Rectal smooth muscle tissue (tissue), 1 donor: ENCODE measurements around the gene PKHD1.

Source experiments
- H3K27ac ChIP-seq: one replicate; pipeline ENCODE4 v1.7.0; 2013; ENCODE audit warnings: low read depth, low read length, inconsistent platforms
- H3K27me3 ChIP-seq: one replicate; pipeline ENCODE4 v1.7.0; 2013; ENCODE audit warnings: low read length; ENCODE audit not compliant: control insufficient read depth, insufficient read depth
- H3K36me3 ChIP-seq: one replicate; pipeline ENCODE4 v1.7.0; 2013; ENCODE audit warnings: low read length; ENCODE audit not compliant: control insufficient read depth, insufficient read depth
- H3K4me1 ChIP-seq: one replicate; pipeline ENCODE4 v1.7.0; 2013; ENCODE audit warnings: low read length; ENCODE audit not compliant: control insufficient read depth, insufficient read depth
- H3K4me3 ChIP-seq: one replicate; pipeline ENCODE4 v1.7.0; 2013; ENCODE audit warnings: low read length
- H3K9ac ChIP-seq: one replicate; pipeline ENCODE4 v1.7.0; 2013; ENCODE audit warnings: low read length

The PKHD1 gene

GRCh38 chr6:51818520-51819022 lies 268.8 kb downstream of the PKHD1 start:
- Histone ChIP-seq H3K4me1 (no peaks in the 10 kb centered on the region), H3K27me3 (no peaks in the 10 kb centered on the region), H3K4me3 (no peak overlapping the region), H3K36me3 (no peaks in the 10 kb centered on the region), H3K9ac (no peak overlapping the region), H3K27ac (no peak overlapping the region)

GRCh38 chr6:51817832-51818231 lies 269.6 kb downstream of the PKHD1 start:
- Histone ChIP-seq H3K27me3 (no peaks in the 10 kb centered on the region), H3K27ac (no peak overlapping the region), H3K9ac (no peak overlapping the region), H3K4me3 (no peak overlapping the region), H3K36me3 (no peaks in the 10 kb centered on the region), H3K4me1 (no peaks in the 10 kb centered on the region)

DNA sequence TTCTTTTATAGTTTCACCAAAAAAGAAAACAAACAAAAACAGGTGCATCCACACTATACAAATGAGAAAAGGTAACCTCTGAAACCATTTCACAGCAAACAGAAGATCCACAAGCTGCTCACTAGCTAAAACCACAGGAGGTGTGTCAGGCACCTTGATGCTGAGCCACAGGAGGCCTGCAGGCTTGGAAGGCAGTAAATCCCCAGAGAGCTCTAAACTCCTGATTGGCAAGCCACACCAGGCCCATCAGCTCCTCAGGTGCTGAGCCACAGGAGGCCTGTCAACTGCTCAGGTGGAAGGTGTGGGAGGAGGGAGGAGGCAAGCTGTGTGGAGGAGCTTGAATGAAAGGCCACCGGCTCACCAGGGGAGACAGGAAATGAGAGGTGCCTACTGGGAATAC lies 273.0 kb downstream of the PKHD1 start:
- Histone ChIP-seq H3K4me1 (no peaks in the 10 kb centered on the region), H3K9ac (no peak overlapping the region), H3K4me3 (no peak overlapping the region), H3K36me3 (no peaks in the 10 kb centered on the region), H3K27ac (no peak overlapping the region), H3K27me3 (no peaks in the 10 kb centered on the region)

- Histone ChIP-seq H3K27ac (no peak overlapping the region), H3K4me3 (no peak overlapping the region), H3K36me3 (no peaks in the 10 kb centered on the region), H3K27me3 (no peaks in the 10 kb centered on the region), H3K9ac (no peak overlapping the region), H3K4me1 (no peaks in the 10 kb centered on the region)
These were observed 273.5 kb downstream of the PKHD1 start for GRCh38 chr6:51813904-51814303.

GRCh38 chr6:51812231-51812630 lies 275.2 kb downstream of the PKHD1 start:
- Histone ChIP-seq H3K4me1 (no peaks in the 10 kb centered on the region), H3K4me3 (no peak overlapping the region), H3K36me3 (no peaks in the 10 kb centered on the region), H3K27me3 (no peaks in the 10 kb centered on the region), H3K9ac (no peak overlapping the region), H3K27ac (no peak overlapping the region)

- H3K4me3 ChIP-seq, result no peak overlapping the region
- no peaks in the 10 kb centered on the region for H3K36me3 ChIP-seq
- no peak overlapping the region for H3K9ac ChIP-seq
- no peak overlapping the region for H3K27ac ChIP-seq
- no peaks in the 10 kb centered on the region for H3K4me1 ChIP-seq
- no peaks in the 10 kb centered on the region for H3K27me3 ChIP-seq
These were observed 281.9 kb downstream of the PKHD1 start for GRCh38 chr6:51805517-51805916.

DNA sequence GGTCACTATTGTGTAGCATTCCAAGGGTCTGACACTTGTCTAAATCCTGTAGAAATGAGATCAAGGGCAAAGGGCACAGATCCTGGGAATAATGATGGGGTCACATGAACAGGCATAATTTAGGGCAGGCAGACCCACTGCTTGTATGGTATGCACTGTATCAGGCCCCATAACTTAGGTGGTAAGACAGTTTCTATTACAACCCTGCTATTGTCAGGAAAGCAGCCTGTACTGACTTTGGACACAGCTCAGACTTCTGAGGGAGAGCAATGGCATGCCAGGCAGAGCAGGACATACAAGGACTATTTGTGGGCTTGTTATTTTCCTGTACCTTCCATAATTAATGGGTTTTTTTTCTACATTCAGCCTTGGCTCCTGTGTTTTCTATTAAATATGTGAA lies 286.8 kb downstream of the PKHD1 start:
- H3K36me3 ChIP-seq, result no peaks in the 10 kb centered on the region
- no peaks in the 10 kb centered on the region for H3K4me1 ChIP-seq
- no peak overlapping the region for H3K27ac ChIP-seq
- H3K4me3 ChIP-seq, result no peak overlapping the region
- H3K9ac ChIP-seq, result no peak overlapping the region
- no peaks in the 10 kb centered on the region for H3K27me3 ChIP-seq

DNA sequence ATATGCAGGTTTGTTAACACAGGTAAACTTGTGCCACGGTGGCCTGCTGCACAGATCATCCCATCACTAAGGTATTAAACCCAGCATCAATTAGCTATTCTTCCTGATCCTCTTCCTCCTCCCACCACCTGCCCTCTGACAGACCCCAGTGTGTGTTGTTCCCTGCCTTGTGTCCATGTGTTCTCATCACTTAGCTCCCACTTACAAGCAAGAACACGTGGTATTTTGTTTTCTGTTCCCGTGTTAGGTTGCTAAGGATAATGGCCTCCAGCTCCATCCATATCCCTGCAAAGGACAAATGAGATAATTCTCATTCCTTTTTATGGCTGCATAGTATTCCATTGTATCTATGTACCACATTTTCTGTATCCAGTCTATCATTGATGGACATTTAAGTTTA lies 294.0 kb downstream of the PKHD1 start:
- H3K4me3 ChIP-seq, result no peak overlapping the region
- no peak overlapping the region for H3K9ac ChIP-seq
- no peaks in the 10 kb centered on the region for H3K4me1 ChIP-seq
- no peaks in the 10 kb centered on the region for H3K36me3 ChIP-seq
- H3K27ac ChIP-seq, result no peak overlapping the region
- no peaks in the 10 kb centered on the region for H3K27me3 ChIP-seq

DNA sequence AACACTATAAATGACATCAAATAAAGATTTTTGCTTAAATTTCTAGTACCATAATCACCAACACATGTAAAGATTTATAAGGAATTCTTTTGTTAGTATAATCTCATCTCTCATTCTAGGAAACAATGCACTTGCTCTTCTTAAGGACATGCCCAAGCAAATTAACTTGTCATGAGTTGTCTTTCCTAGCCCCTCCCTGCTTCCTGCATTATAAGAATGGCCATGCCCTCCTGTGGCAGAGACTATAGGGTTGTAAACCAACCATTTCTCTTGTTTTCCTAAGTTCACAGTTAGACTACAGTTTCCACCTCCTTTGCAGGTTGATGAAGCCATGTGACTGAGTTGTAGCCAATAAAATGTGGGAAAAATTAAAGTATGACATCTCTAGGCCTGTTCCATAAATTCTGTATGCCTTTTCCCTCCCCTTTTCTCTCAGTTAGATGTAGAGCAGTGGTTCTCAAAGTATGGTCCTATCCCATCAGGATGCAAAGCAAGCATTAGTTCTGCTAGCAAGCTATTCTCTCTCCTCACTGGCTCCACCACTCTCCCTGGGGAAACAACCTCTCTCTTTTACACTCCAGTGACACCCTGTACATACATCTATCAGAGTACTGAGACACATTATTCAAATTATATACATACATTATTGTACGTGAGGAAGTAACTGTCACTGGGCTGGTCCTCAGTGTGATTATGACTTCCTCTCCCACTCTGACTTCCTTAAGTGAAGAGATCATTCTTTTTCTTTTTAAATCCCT lies 295.0 kb downstream of the PKHD1 start:
- Histone ChIP-seq H3K27me3 (no peaks in the 10 kb centered on the region), H3K4me1 (no peaks in the 10 kb centered on the region), H3K4me3 (no peak overlapping the region), H3K9ac (no peak overlapping the region), H3K27ac (no peak overlapping the region), H3K36me3 (no peaks in the 10 kb centered on the region)

DNA sequence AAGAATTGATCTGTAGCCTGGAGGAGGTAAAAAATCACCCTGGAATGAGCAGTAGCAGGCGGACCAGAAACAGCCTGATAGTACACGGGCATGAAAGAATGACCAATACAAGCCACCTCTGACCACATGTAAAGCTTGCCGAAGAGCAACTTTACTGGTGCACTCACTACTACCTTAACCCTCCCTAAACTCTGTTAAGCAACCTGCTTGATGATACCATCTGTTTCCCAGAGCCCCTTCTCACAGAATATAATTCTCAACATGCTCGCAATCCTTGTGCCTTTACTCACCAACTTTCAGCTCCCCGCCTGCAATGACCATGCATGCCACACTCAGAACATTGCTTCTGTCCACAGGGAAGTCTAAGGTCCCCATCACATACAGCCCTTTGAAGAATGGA lies 296.5 kb downstream of the PKHD1 start:
- no peak overlapping the region for H3K27ac ChIP-seq
- H3K4me3 ChIP-seq, result no peak overlapping the region
- no peak overlapping the region for H3K9ac ChIP-seq
- no peaks in the 10 kb centered on the region for H3K36me3 ChIP-seq
- H3K27me3 ChIP-seq, result no peaks in the 10 kb centered on the region
- H3K4me1 ChIP-seq, result no peaks in the 10 kb centered on the region

GRCh38 chr6:51788121-51788520 lies 299.3 kb downstream of the PKHD1 start:
- H3K9ac ChIP-seq, result no peak overlapping the region
- H3K4me3 ChIP-seq, result no peak overlapping the region
- H3K27me3 ChIP-seq, result no peaks in the 10 kb centered on the region
- no peak overlapping the region for H3K27ac ChIP-seq
- no peaks in the 10 kb centered on the region for H3K4me1 ChIP-seq
- H3K36me3 ChIP-seq, result no peaks in the 10 kb centered on the region

DNA sequence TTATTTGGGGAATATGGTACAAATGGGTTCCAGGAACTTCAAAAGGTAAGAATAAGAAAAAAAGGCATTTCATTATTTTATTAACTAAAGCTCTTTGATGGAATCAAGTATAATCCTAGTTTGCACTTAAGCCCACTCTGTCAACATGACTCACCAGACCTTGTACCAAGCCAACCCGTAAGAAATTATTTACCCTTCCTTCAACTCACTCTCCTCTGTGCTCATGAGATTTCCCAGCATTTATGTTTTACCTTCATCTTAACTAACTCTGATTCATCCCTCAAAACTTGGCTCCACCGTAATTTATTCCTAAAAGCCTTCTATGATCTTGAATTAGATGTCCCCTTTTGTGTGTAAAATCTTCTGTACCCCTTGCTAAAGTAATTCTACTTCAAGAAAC lies 308.7 kb downstream of the PKHD1 start:
- no peaks in the 10 kb centered on the region for H3K36me3 ChIP-seq
- H3K9ac ChIP-seq, result no peak overlapping the region
- H3K4me3 ChIP-seq, result no peak overlapping the region
- no peaks in the 10 kb centered on the region for H3K27me3 ChIP-seq
- no peak overlapping the region for H3K27ac ChIP-seq
- H3K4me1 ChIP-seq, result no peaks in the 10 kb centered on the region

DNA sequence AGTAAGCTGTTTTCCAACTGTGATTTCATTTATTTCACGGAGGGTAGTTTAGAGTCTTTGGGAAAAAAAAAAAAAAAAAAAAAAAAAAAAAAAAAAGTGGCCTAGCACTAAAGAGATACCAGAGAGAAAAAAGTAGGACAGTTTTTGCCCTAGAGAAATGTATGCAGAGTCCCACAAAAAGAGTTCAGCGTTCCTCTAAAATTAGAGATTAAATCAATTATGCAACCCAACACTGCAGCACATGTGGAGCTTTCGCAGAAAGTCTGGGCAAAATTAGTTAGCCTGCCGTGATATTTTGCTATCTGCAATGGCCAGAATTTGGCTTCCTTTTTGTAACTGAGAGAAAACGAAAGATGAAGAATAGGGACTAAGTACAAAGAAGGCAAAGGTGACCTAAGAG lies 309.8 kb downstream of the PKHD1 start:
- H3K4me1 ChIP-seq, result no peaks in the 10 kb centered on the region
- H3K4me3 ChIP-seq, result no peak overlapping the region
- no peaks in the 10 kb centered on the region for H3K27me3 ChIP-seq
- no peaks in the 10 kb centered on the region for H3K36me3 ChIP-seq
- H3K27ac ChIP-seq, result no peak overlapping the region
- no peak overlapping the region for H3K9ac ChIP-seq
